Gastroesophageal sphincter (tissue), 3 donors: ENCODE results near the gene VWA3B.

Source experiments
- POLR2A ChIP-seq, 2 donors: fragments of 450-650 bp; IDR thresholded peaks; one replicate each; pipeline ENCODE4 v1.6.1; 2017; ENCODE audit warnings: antibody characterized with exemption in 2 of 2, mild to moderate bottlenecking in 2 of 2, moderate library complexity in 1 of 2
- TF ChIP-seq, protein P1 (sequence below), 4 experiments: fragments of 200-600 bp in 2 of 4; fragments of 450-650 bp in 2 of 4; sonication (generic) in 1 of 4; IDR thresholded peaks; one replicate each; pipeline ENCODE4 v1.5.1; 2017 to 2019; ENCODE audit warnings: antibody characterized with exemption in 4 of 4, mild to moderate bottlenecking in 2 of 4, moderate library complexity in 2 of 4

DNA sequence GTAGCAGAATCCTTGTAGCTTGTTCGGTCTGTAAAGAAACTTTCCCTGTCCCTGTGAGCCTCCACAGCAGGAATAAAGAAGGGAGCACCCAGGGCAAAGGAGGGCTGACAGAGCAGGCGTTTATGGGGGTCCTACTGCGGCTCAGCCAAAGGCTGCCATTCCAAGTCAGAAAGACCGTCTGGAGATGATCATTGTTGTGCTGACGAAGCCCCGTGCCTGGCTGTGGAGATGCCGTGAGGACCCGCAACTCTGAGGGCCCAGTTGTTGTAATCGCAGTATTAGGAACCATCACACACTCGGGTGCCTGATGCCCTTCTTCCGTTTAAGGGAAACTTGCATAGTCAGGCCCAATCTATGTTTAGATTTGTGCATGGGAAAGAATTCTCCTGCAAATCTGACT, 16.9 kb upstream of the VWA3B start:
- TF ChIP-seq, protein P1, sequence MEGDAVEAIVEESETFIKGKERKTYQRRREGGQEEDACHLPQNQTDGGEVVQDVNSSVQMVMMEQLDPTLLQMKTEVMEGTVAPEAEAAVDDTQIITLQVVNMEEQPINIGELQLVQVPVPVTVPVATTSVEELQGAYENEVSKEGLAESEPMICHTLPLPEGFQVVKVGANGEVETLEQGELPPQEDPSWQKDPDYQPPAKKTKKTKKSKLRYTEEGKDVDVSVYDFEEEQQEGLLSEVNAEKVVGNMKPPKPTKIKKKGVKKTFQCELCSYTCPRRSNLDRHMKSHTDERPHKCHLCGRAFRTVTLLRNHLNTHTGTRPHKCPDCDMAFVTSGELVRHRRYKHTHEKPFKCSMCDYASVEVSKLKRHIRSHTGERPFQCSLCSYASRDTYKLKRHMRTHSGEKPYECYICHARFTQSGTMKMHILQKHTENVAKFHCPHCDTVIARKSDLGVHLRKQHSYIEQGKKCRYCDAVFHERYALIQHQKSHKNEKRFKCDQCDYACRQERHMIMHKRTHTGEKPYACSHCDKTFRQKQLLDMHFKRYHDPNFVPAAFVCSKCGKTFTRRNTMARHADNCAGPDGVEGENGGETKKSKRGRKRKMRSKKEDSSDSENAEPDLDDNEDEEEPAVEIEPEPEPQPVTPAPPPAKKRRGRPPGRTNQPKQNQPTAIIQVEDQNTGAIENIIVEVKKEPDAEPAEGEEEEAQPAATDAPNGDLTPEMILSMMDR (IDR thresholded peaks at IDR 0.05), result no peak
- no peak for TF ChIP-seq POLR2A (IDR thresholded peaks at IDR 0.05)
